ENCODE results near the gene C2orf42.
"Not testable (repeated sequence)": the region's sequence is repeated elsewhere in the genome, so short reads cannot be mapped to it uniquely, and the experiment has no call there.

C2orf42 gene

GRCh38 chr2:70131344-70132143 is 59.3 kb downstream of the C2orf42 start:
- DNase-seq = not testable (repeated sequence)

GRCh38 chr2:70128005-70128404 is 62.8 kb downstream of the C2orf42 start:
- no peak for DNase-seq

- no peak for DNase-seq
Measured at GRCh38 chr2:70126413-70126812, 64.4 kb downstream of the C2orf42 start.

DNA sequence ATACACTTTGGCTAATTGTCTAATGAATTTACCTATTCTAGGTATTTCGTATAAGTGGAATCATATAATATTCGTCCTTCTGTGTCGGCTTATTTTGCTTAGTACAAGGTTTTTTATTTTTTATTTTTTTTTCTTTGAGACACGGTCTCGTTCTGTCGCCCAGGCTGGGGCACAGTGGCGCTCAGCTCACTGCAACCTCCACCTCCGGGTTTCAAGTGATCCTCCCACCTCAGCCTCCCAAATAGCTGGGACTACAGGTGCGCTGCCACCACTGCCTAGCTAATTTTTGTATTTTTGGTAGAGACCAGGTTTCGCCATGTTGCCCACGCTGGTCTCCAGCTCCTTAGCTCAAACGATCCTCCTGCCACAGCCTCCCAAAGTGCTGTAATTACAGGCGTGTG is 65.3 kb downstream of the C2orf42 start:
- no peak for DNase-seq

- no peak for DNase-seq
Measured at GRCh38 chr2:70124983-70125480, 65.8 kb downstream of the C2orf42 start.

DNA sequence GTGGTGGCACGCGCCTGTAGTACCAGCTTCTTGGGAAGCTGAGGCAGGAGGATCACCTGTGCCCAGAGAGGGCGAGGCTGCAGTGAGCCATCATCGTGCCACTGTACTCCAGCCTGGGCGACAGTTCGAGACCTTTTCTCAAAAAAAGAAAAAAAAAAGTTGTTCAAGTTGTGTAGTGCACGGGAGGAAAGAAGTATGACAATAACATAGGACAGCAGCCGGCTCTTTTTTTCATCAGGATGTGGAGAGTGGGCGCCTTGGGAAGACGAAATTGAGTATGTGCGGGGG is 67.0 kb downstream of the C2orf42 start:
- DNase-seq = no peak

DNA sequence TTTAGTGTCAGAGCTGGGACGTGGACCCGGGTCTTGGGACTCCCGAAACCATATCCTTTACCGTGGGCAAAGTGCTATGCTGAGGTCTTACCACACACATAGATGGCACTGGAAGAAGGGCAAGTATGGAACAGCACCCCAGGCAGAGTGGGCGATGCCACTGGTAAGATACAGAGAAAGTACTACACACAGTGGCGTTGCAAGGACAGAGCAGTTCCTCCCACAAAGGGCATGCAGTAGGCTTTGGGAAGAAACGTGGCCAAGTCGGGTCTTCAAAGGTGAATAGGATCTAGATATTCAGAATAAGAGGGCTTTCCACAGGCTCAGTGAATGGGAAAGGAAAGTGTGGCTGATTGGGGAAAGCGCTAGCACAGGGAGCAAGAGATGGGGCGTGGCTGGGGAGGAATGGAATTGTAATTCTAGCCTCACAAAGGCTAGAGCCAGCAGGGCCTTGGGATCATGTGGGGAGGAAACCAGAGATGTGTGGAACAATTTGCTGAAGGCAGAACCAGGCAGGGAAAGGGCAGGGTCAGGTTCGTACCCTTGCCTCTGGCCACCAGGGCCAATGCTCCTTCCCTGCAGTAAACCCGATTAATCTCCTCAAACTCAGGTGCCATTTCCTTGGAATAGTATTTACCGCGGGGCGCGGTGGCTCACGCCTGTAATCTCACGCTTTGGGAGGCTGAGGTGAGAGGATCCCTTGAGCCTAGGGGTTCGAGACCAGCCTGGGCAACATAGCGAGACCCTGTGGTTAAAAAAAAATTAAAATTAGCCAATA is 67.6 kb downstream of the C2orf42 start:
- no peak for DNase-seq

DNA sequence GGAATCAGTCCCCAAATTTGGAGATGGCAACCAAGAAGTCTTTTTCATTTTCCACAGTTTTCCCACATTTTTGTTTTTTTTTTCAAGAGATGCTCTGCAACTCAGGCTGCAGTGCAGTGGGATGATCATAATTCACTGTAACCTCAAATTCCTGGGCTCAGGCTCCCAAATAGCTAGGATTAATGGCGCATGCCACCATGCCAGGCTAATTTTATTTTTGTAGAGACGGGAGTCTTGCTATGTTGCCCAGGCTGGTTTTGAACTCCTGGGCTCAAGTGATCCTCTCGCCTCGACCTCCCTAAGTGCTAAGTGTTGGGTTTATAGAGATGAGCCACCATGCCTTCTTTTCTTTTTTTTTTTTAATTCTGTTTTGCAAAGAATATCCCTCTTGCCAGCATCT is 68.3 kb downstream of the C2orf42 start:
- no peak for DNase-seq

DNA sequence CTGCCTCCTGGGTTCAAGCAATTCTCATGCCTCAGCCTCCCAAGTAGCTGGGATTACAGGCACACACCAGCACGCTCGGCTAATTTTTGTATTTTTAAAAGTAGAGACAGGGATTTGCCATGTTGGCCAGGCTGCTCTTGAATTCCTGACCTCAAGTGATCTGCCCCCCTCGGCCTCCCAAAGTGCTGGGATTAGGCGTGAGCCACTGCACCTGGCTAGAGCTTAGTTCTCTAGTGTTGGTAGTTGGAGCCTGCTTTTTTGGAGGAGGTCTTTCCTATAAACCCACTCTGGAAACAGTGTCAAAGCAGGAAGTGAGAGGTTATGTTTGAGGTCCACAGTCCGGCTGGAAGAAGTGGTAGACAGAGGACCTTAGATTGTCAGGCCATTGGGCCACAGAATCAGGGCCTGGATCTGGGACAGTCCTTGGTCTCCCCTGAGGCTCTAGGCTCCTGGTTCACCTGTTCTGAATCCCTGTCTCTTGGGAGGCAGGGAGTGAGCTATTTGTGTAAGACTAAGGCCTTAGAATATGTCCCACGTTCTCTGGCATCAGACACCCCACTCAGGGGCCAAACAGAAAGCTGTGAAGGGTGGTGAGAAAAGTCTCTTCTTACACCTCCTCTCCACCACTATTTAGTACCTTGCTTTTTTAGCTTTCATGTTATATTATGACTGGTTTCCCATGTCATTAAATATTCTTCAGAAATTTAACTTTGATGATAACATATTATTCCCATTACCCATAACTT is 69.0 kb downstream of the C2orf42 start:
- DNase-seq = no peak

DNA sequence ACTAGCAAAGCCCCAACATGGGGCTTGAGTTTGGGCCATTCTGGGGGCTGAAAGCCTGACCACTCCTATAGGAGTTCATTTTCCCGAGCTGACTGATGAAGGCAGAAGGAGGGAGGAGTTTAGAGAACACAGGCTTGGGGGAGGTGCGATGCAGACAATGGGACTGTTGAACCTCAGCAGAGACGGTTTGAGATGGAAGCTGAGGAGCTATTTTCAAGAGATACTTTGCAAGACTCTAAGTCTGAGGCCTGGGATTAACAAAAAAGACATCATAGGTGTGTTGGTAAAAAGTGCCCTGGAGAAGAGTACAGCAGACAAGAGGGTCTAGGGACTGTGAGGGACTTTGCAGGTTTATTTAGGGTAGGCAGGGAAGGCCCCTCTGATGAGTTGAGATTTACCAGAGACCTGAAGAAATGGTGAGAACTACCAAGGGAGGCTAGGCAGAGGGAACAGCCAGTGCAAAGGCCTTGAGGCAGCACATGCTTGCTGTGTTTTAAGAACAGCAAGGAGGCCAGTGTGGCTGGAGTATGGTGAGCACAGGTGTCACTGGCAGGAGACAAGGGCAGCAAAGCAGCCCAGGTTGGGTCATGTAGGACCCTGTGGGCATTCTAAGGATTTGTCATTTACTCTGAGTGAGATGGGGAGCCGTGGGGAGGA is 71.9 kb downstream of the C2orf42 start:
- DNase-seq = no peak

DNA sequence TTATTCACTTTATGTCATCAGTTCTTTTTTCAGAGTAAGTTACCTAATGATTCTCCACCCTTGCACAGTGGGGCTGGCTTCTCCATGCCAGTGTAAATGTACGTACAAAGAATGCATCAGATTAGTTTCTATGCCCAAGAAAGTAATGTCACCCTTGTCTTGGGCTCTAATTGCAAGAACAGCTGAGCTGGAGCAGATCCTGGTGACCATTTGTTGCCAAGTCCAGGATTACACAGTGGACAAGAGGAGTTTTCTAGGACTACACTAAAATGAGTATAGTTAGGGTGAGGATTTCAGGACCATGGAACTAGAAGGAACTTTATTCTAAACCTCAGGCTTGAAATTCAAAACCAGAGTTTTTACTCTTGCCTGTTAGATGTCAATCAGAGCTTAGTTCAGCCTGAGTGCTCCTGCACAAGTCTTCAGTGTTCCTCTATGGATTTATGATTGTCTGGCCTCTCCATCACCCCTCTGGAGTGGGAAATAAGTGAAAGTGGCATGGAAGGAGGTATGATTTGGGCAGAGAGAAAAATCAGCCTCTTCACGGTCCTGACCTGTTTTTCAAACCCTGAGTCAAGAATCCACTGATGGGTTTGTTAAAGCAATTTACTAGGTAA is 73.8 kb downstream of the C2orf42 start:
- no peak for DNase-seq

DNA sequence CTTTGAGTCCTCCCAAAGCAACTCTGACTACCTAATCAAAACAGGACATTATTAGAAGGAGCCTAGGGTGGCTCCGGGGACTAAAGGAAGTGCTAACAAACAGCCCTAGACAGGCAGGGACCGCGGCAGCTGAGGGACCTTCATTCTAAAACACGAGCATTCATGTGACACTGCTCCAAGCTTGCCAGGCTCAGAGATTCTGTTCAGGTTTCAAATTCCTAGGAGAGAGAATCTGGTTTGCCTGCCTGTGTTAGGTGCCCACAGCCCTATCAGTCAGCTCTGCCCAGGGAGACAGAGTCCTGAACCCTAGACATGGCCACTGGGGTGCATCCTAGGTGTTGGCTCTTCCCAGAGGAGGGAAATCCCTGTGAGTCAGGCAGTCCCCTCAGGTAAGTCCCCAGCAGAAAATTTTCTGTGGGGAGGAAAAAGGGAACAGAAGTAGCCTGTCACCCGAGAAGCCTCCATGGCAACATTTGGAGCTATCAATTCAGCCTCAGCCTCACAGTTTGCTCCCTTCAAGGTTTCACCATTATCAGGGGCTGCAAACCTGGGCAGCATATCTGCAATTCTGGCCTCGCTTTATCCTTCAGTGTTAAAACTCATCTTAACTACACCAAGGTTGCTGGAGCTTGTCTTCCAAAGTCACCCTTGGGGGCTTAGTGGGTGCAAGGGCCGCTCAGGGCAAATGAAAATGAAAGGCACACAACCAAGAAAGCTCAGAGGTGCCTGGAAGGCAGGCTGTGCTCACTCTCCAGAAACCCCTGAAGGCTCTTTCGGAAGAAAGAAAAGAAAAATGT is 75.0 kb downstream of the C2orf42 start:
- DNase-seq = no peak

DNA sequence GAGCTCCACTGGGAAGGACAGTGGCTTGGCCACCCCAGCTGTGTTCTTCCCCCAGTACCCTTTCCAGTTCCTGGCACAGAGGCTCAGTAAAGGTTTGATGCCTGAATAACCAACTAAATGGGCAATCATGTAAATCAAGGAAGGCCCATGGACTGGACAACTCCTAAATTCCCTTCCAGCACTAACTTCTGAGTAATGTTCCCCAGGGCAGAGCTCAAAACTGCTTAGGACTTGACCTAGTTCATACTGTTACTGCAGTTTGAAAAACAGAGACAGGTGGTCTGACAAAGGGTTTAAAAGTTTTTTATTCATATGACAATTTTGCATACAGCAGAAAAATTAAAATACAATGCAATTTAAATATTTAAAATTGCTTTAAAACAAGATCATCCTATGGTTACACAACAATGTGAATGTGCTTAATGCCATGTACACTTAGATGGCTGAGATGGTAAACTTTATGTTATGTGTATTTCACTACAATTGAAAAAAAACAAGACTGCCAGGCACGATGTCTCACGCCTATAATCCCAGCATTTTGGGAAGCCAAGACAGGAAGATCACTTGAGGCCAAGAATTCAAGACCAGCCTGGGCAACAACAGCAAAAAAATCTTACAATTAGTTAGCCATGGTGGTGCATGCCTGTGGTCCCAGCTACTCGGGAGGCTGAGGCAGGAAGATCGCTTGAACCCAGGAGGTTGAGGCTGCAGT is 77.3 kb downstream of the C2orf42 start:
- DNase-seq = no peak

DNA sequence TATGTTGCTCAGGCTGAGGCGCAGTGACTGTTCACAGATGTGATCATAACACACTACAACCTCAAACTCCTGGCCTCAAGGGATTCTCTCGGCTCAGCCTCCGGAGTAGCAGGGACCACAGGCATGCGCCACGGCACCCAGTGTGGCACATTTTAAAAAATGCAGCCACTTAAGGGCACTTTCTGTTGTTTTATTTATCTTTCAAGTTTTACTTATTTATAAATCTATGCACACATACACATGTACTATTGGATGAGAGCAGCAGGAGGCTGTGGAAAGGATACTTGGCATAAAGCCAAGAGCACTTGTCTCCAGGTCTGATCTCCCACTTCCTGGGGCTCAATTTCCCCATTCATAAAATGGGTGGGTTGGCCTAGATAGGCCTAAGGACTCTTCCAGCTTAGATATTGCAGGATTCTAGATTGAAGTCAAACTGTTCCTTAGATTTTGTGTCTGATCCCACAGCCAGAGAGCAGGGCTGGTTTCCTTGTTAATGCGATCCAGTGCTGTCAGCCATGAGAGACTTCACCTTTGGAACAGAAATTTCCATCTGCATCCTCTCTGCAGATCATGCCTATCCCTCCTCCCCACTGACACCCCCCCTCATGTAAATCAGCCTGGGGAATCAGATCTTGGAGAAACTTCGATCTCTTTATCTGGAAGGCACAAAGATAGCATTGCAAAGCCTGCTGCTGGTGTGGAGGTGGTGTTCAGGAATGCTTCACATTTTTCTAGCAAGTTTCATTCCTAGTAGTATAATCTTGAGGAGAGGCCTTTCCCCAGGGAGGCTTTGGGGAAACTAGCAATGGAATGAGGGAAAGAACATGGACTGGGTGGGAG is 78.8 kb downstream of the C2orf42 start:
- no peak for DNase-seq

DNA sequence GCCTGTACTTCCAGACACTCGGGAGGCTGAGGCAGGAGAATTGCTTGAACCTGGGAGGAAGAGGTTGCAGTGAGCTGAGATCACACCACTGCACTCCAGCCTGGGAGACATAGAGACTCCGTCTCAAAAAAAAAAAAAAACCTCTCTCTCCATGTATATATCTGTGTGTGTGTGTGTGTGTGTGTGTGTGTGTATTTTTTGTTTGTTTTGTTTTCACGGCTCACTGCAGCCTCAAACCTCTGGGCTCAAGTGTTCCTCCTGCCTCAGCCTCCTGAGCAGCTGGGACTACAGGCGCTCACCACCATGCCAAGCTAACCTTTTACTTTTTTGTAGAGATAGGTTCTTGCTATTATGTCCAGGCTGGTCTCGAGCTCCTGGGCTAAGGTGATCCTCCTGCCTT is 80.4 kb downstream of the C2orf42 start:
- not testable (repeated sequence) for DNase-seq

- not testable (repeated sequence) for DNase-seq
Measured at GRCh38 chr2:70106138-70106537, 84.7 kb downstream of the C2orf42 start.

DNA sequence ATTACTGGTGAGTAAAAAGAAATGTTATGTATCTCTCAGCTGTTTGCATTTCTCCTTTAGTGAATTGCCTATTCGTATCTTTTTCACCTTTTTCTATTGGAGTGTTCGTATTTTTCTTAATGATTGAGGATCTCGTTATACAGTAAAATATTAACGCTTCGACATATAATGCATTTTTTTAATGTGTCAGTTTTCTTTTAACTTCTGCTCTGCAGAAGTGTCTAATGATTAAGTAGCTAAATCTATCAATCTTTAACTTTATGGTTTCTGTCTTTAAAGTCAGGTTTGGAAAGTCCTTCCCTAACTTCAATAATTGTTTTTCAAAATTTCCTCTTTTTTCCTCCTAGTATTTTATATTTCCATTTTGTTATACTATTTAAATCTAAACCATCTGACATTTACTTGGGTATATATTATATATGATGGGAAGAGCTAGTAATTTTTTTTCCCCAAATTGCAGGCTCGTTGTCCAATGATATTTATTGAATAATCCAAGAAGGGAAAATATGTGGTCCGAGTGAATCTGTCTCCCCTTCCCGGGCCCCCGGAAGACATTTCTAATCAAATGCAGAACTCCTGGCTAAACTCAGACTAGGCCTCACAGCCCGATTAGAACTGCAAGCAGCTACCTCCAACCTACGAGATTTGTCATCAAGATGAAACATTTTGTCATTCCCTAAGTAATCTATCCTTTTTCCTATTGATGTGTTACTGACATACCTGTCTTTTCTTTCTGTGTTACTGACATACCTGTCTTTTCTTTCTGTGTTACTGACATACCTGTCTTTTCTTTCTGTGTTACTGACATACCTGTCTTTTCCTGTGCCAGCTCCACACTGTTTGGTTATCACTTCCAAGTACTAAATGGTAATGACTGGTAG is 86.3 kb downstream of the C2orf42 start:
- no peak for DNase-seq

- DNase-seq = no peak
Measured at GRCh38 chr2:70103531-70104061, 87.2 kb downstream of the C2orf42 start.
